Measurements from ENCODE around the gene SEPTIN7.

- TF ChIP-seq CTCF (CRISPR knock-in tag; IDR thresholded peaks at IDR 0.05) (no peak), POLR2AphosphoS5 (IDR thresholded peaks at IDR 0.05; ENCODE audit: low read depth, low read length) (no peak), PRDM10 (CRISPR knock-in tag; IDR thresholded peaks at IDR 0.05; ENCODE audit: low read depth) (no peak), ZNF317 (CRISPR knock-in tag; IDR thresholded peaks at IDR 0.05) (no peak)
Observed at GRCh38 chr7:35784332-35784731, 16.5 kb upstream of the SEPTIN7 start.

Data from HepG2 (cell line).